Measurements from ENCODE around the gene C2CD2L. TPM values are rescaled to one million over a fixed set of nuclear protein-coding genes. Genes with fewer than 3 reads are reported as not detected.

The C2CD2L gene
- total RNA-seq, 1 donor from 2014 or later, result 11.8 TPM

DNA sequence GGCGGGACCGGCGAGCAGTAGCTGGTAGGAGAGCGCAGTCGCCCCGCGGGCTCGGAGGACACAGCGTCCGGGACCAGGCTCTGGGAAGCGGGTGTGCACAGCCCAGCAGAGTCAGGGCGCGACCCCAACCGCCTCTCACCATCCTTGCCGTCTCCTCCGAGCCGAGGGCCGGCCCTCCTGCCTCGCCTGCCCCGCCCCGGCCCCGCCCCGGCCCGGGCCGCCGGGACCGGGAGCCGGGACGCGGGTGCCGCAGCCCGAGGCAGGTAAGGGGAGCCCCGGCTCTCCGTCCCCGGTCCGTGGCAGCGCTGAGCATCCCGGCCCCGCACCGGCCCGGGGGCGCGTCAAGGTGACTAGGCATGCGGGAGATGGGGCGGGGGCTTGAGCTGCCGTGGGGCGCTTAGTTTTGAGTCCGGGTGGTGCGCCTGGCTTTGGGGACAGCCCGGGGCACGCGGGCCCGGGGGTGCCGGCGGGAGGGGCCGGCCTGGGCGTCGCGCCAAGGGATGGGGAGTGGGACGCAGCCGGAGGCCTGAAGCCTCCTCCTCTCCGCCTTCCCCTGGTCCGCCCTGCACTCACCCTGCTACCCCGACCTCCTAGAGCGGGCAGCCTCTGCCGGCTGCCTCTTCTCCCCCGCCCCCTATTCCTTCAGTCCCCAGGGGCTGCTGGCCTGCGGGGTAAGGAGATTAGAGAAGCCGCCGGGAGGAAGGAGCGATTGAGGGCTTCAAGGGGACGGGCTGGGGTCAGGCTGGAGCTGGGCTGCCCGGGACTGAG, 42.1 kb downstream of the C2CD2L start, which contains the start of gene ABCG4:
TSS of gene ABCG4 (plus strand) at position 35 of the 768 bp plus-strand sequence. CDS start 914 bp downstream, outside the sequence.
- TF ChIP-seq, protein P1, sequence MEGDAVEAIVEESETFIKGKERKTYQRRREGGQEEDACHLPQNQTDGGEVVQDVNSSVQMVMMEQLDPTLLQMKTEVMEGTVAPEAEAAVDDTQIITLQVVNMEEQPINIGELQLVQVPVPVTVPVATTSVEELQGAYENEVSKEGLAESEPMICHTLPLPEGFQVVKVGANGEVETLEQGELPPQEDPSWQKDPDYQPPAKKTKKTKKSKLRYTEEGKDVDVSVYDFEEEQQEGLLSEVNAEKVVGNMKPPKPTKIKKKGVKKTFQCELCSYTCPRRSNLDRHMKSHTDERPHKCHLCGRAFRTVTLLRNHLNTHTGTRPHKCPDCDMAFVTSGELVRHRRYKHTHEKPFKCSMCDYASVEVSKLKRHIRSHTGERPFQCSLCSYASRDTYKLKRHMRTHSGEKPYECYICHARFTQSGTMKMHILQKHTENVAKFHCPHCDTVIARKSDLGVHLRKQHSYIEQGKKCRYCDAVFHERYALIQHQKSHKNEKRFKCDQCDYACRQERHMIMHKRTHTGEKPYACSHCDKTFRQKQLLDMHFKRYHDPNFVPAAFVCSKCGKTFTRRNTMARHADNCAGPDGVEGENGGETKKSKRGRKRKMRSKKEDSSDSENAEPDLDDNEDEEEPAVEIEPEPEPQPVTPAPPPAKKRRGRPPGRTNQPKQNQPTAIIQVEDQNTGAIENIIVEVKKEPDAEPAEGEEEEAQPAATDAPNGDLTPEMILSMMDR (IDR thresholded peaks at IDR 0.05; ENCODE audit: insufficient read depth, low read length, poor library complexity, severe bottlenecking), result no peak
- no peak for DNase-seq (ENCODE audit: low read depth)
- H3K4me3 ChIP-seq (ENCODE audit: low read depth, low read length), result peak within 1 kb of the TSS; percentile 42
- no peaks in the 10 kb centered on the region for H3K36me3 ChIP-seq (ENCODE audit: control insufficient read depth, insufficient read depth, low read length)
- H3K27me3 ChIP-seq (ENCODE audit: control insufficient read depth, insufficient read depth, low read length), result peaks cover 31% of the 10 kb centered on the region

DNA sequence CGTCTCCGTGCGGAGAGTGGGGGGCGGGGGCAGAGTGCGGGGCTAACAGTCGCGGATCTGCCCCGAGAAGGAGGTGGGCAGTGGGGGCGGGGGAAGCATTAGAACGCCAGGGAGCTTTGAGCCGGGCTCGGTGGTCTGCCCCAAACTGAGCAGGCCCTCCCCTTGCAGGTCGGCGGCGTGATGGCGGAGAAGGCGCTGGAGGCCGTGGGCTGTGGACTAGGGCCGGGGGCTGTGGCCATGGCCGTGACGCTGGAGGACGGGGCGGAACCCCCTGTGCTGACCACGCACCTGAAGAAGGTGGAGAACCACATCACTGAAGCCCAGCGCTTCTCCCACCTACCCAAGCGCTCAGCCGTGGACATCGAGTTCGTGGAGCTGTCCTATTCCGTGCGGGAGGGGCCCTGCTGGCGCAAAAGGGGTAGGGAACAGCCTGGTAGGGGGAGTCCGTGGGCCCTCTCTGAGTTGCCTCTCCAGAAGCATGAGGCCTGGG, 42.7 kb downstream of the C2CD2L start:
- Histone ChIP-seq H3K27me3 (ENCODE audit: control insufficient read depth, insufficient read depth, low read length) (peaks cover 37% of the 10 kb centered on the region), H3K4me3 (ENCODE audit: low read depth, low read length) (peak overlapping the region; percentile 42), H3K36me3 (ENCODE audit: control insufficient read depth, insufficient read depth, low read length) (no peaks in the 10 kb centered on the region)
- TF ChIP-seq, protein P1 (IDR thresholded peaks at IDR 0.05; ENCODE audit: insufficient read depth, low read length, poor library complexity, severe bottlenecking), result no peak
- no peak for DNase-seq (ENCODE audit: low read depth)

DNA sequence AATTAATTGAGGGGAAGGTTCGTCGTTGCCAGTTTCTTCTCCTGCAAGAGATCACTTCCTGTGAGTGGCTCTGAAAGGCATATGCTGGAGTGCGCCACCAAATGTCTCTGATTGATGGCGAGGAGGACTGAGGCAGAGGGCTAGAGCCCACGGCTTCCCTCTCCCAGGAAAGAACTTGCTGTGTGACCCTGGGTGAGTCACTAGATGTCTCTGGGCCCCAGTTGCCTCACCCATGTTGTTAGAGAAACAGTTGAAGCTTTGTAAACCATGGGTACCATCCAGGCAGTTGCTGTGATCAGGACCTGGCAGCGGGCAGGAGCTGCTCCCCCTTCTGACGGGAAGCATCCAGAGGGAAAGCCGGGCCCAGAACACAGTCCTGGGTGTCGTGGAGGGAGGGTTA, 44.9 kb downstream of the C2CD2L start:
- TF ChIP-seq, protein P1 (IDR thresholded peaks at IDR 0.05; ENCODE audit: insufficient read depth, low read length, poor library complexity, severe bottlenecking), result no peak
- no peak for DNase-seq (ENCODE audit: low read depth)
- H3K4me3 ChIP-seq (ENCODE audit: low read depth, low read length), result no peak overlapping the region
- H3K36me3 ChIP-seq (ENCODE audit: control insufficient read depth, insufficient read depth, low read length), result no peaks in the 10 kb centered on the region
- peaks cover 43% of the 10 kb centered on the region for H3K27me3 ChIP-seq (ENCODE audit: control insufficient read depth, insufficient read depth, low read length)

DNA sequence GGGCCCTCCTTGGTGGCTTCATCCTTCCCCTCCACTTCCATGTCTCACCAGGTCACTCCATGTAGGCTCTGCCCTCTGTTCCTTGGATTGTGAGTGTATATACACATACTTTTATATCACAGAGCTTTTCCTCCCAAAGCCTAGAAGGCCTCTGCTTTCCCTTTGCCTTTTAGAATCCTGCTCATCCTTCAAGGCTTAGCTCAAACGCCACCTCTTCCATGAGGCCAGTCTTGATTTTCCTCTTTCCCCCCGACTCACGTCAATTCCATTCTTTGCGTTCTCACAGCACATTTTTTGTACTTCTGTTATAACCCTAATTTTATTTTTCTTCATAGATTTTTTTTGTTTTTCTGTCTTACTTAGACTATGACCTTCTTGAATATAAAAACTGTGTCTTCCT, 45.5 kb downstream of the C2CD2L start:
- H3K36me3 ChIP-seq (ENCODE audit: control insufficient read depth, insufficient read depth, low read length), result no peaks in the 10 kb centered on the region
- DNase-seq (ENCODE audit: low read depth), result no peak
- H3K27me3 ChIP-seq (ENCODE audit: control insufficient read depth, insufficient read depth, low read length), result peaks cover 43% of the 10 kb centered on the region
- TF ChIP-seq, protein P1 (IDR thresholded peaks at IDR 0.05; ENCODE audit: insufficient read depth, low read length, poor library complexity, severe bottlenecking), result no peak
- H3K4me3 ChIP-seq (ENCODE audit: low read depth, low read length), result no peak overlapping the region

DNA sequence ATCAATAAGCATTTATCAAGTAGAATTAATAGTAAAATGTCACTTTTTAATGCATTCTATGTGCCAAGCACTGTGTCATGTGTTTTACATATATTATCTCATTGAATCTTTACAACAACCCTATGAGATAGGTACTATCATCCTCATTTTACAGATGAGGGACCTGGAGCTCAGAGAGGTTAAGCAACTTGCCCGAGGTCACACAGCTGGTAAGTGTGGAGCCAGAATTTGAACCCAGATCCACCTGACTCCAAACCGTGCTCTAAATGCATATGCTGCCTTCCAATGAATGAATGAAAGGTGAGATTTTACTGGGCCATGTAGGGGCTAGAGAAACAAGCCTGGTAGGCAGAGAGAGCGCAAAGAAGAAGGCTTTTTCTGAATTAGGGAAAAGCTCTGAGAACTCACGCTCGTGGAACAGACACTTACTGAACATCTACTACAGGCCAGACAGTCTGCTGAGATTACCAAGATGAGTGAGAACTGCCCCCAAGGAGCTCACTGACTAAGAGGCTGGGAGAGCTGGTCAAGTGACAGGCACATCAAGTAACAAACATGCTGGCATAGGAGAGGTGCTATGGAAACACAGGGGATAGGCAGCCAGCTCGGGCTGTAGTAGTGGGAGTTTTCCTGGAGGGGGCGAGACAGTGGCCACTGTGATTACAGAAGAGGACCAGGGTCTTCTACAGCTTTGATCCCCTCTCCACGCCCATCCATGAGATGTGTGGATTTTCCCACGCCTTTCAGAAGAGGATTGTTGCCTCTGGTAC, 46.1 kb downstream of the C2CD2L start:
- Histone ChIP-seq H3K36me3 (ENCODE audit: control insufficient read depth, insufficient read depth, low read length) (no peaks in the 10 kb centered on the region), H3K4me3 (ENCODE audit: low read depth, low read length) (no peak overlapping the region), H3K27me3 (ENCODE audit: control insufficient read depth, insufficient read depth, low read length) (peaks cover 38% of the 10 kb centered on the region)
- DNase-seq (ENCODE audit: low read depth), result no peak
- TF ChIP-seq, protein P1 (IDR thresholded peaks at IDR 0.05; ENCODE audit: insufficient read depth, low read length, poor library complexity, severe bottlenecking), result no peak
